HepG2 (cell line): ENCODE data around the gene YIPF2. TPM values are rescaled to one million over a fixed set of nuclear protein-coding genes. Genes with fewer than 3 reads are reported as not detected.

ENCODE experiments used
- ISL2 ChIP-seq: sonication (generic); formaldehyde crosslinking; IDR thresholded peaks from 2 replicates; pipeline ENCODE4 v1.5.0; 2020; ENCODE audit warnings: missing genetic modification reagents
- KLF9 ChIP-seq: IDR thresholded peaks from 2 replicates; pipeline ENCODE4 v1.6.1; 2016; ENCODE audit warnings: low read depth
- LRRFIP1 ChIP-seq: sonication (generic); formaldehyde crosslinking; conservative IDR thresholded peaks from 2 replicates; pipeline ENCODE4 v1.4.0; 2020; ENCODE audit warnings: missing genetic modification reagents
- NBN ChIP-seq: fragments of 450-650 bp; conservative IDR thresholded peaks from 2 replicates; pipeline ENCODE4 v1.6.1; 2017
- NFIB ChIP-seq: sonication (generic); formaldehyde crosslinking; IDR thresholded peaks from 2 replicates; pipeline ENCODE4 v1.9.0; 2021; ENCODE audit warnings: missing genetic modification reagents, mild to moderate bottlenecking, borderline replicate concordance
- SP4 ChIP-seq: sonication (generic); formaldehyde crosslinking; IDR thresholded peaks from 2 replicates; pipeline ENCODE4 v1.8.1; 2023; ENCODE audit warnings: mild to moderate bottlenecking, missing genetic modification reagents
- TFDP1 ChIP-seq: IDR thresholded peaks from 2 replicates; pipeline ENCODE4 v1.6.1; 2016; ENCODE audit warnings: missing compliant biosample characterization, missing genetic modification reagents, borderline replicate concordance
- ZBTB43 ChIP-seq: sonication (generic); formaldehyde crosslinking; conservative IDR thresholded peaks from 2 replicates; pipeline ENCODE4 v1.4.0; 2020; ENCODE audit warnings: missing genetic modification reagents
- ZBTB8A ChIP-seq: sonication (generic); formaldehyde crosslinking; IDR thresholded peaks from 2 replicates; pipeline ENCODE4 v1.4.0; 2020; ENCODE audit warnings: mild to moderate bottlenecking, low read depth, missing genetic modification reagents, borderline replicate concordance
- ZFP36L2 ChIP-seq: sonication (generic); formaldehyde crosslinking; IDR thresholded peaks from 2 replicates; pipeline ENCODE4 v1.4.0; 2020; ENCODE audit warnings: missing genetic modification reagents
- ZNF263 ChIP-seq: sonication (generic); formaldehyde crosslinking; IDR thresholded peaks from 2 replicates; pipeline ENCODE4 v1.4.0; 2020; ENCODE audit warnings: missing genetic modification reagents
- ZNF510 ChIP-seq: sonication (generic); formaldehyde crosslinking; IDR thresholded peaks from 2 replicates; pipeline ENCODE4 v1.4.0; 2020; ENCODE audit warnings: low read depth, mild to moderate bottlenecking, missing genetic modification reagents
- ZNF616 ChIP-seq: sonication (generic); formaldehyde crosslinking; IDR thresholded peaks from 2 replicates; pipeline ENCODE4 v1.5.0; 2020; ENCODE audit warnings: low read depth, mild to moderate bottlenecking, missing genetic modification reagents
- ZNF724P ChIP-seq: sonication (generic); formaldehyde crosslinking; IDR thresholded peaks from 2 replicates; pipeline ENCODE4 v1.8.0; 2022; ENCODE audit warnings: missing genetic modification reagents, borderline replicate concordance
- ZNF891 ChIP-seq: sonication (generic); formaldehyde crosslinking; IDR thresholded peaks from 2 replicates; pipeline ENCODE4 v1.5.0; 2020; ENCODE audit warnings: mild to moderate bottlenecking, missing genetic modification reagents
- polyA plus RNA-seq, 8 experiments: library from polyadenylated mRNA; depleted of rRNA in 3 of 8; stranded (reverse) in 7 of 8; unstranded in 1 of 8; fragments of >200 nt; fragmentation: Illumina TruSeq in 4 of 8; extraction: Trizol in 4 of 8; gene quantifications; 2 replicates each; pipeline versions ENCODE4 v1.2.1 to v1.2.3, GENCODE V29; 2011 to 2016; ENCODE audit warnings: low read depth in 4 of 8, missing spikeins in 1 of 8, mixed read lengths in 1 of 8; ENCODE audit not compliant: insufficient read depth in 1 of 8
- total RNA-seq, 5 experiments: library from RNA; depleted of rRNA; stranded (reverse); fragments of >200 nt; fragmentation: Illumina TruSeq; extraction: Trizol; gene quantifications; 2 replicates each; pipeline ENCODE4 v1.2.3, GENCODE V29; 2016; ENCODE audit warnings: low read depth in 1 of 5
- TF ChIP-seq, protein P1 (sequence below): fragments of 450-650 bp; IDR thresholded peaks from 2 replicates; pipeline ENCODE4 v1.6.1; 2017
- TF ChIP-seq, protein P2 (sequence below): sonication (generic); formaldehyde crosslinking; IDR thresholded peaks from 2 replicates; pipeline ENCODE4 v1.5.1; 2020; ENCODE audit warnings: missing genetic modification reagents, mild to moderate bottlenecking, borderline replicate concordance
- TF ChIP-seq, protein P3 (sequence below): sonication (generic); formaldehyde crosslinking; IDR thresholded peaks from 2 replicates; pipeline ENCODE4 v1.4.0; 2020; ENCODE audit warnings: missing genetic modification reagents

Gene YIPF2
- total and polyA plus RNA-seq, 2 of the 13 experiments (the other 11 are each of a cell fraction or from before 2014, with no cell fraction given): 37.3 to 53.2 TPM

DNA sequence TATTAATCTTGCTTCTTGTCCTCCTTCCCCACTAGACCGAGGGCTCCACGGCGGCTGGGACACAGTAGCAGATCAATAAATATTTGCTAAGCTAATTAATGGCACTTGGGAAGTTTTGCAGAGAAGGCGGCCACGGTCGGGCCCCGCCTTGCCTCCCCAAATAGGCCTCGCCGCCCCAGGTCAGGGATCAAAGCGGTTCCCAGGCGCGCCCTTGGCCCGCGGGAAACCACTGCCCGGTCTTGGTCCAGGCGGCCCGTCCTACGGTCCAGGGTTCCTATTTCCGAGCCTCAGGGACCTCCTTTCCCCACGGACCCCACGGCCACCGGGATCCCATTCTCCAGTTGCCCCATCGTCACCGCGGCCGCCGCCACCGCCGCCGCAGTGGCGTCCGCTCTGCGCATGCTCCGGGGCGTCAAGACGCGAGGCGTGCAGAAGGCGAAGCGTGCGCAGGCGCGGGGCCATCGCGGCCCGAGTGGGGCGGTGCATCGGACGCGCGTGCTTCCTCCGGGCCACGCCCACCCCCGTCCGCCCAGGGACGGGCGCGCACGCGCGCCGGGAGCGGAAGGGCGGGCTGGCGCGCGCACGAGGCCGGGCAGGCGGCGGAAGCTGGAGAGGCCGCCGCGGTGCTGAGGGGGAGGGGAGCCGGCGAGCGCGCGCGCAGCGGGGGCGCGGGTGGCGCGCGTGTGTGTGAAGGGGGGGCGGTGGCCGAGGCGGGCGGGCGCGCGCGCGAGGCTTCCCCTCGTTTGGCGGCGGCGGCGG is 32.1 kb upstream of the YIPF2 start, which contains the start of gene SMARCA4 (continued):
- TF ChIP-seq, protein P1, sequence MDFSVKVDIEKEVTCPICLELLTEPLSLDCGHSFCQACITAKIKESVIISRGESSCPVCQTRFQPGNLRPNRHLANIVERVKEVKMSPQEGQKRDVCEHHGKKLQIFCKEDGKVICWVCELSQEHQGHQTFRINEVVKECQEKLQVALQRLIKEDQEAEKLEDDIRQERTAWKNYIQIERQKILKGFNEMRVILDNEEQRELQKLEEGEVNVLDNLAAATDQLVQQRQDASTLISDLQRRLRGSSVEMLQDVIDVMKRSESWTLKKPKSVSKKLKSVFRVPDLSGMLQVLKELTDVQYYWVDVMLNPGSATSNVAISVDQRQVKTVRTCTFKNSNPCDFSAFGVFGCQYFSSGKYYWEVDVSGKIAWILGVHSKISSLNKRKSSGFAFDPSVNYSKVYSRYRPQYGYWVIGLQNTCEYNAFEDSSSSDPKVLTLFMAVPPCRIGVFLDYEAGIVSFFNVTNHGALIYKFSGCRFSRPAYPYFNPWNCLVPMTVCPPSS: no peak
- TF ChIP-seq SP4 (peak; percentile 75), ZNF724P (CRISPR knock-in tag) (no peak; the same call in 1 of the 2 replicates), NBN (no peak), ZNF510 (0 out of 2 replicates have a peak, but pooled peaks have one; percentile 71), ZNF616 (peak; percentile 87), ZNF263 (CRISPR knock-in tag) (no peak), KLF9 (CRISPR knock-in tag) (peak; percentile 88; the same call in 1 of the 2 replicates), ISL2 (CRISPR knock-in tag) (no peak), ZBTB43 (CRISPR knock-in tag) (peak; percentile 44; the same call in 1 of the 2 replicates), LRRFIP1 (no peak), ZNF891 (CRISPR knock-in tag) (no peak), ZBTB8A (CRISPR knock-in tag) (no peak), TFDP1 (peak; percentile 77; the same call in 1 of the 2 replicates), NFIB (CRISPR knock-in tag) (no peak), ZFP36L2 (CRISPR knock-in tag) (no peak)
- TF ChIP-seq, protein P2, sequence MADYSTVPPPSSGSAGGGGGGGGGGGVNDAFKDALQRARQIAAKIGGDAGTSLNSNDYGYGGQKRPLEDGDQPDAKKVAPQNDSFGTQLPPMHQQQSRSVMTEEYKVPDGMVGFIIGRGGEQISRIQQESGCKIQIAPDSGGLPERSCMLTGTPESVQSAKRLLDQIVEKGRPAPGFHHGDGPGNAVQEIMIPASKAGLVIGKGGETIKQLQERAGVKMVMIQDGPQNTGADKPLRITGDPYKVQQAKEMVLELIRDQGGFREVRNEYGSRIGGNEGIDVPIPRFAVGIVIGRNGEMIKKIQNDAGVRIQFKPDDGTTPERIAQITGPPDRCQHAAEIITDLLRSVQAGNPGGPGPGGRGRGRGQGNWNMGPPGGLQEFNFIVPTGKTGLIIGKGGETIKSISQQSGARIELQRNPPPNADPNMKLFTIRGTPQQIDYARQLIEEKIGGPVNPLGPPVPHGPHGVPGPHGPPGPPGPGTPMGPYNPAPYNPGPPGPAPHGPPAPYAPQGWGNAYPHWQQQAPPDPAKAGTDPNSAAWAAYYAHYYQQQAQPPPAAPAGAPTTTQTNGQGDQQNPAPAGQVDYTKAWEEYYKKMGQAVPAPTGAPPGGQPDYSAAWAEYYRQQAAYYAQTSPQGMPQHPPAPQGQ (CRISPR knock-in tag): no peak
- TF ChIP-seq, protein P3, sequence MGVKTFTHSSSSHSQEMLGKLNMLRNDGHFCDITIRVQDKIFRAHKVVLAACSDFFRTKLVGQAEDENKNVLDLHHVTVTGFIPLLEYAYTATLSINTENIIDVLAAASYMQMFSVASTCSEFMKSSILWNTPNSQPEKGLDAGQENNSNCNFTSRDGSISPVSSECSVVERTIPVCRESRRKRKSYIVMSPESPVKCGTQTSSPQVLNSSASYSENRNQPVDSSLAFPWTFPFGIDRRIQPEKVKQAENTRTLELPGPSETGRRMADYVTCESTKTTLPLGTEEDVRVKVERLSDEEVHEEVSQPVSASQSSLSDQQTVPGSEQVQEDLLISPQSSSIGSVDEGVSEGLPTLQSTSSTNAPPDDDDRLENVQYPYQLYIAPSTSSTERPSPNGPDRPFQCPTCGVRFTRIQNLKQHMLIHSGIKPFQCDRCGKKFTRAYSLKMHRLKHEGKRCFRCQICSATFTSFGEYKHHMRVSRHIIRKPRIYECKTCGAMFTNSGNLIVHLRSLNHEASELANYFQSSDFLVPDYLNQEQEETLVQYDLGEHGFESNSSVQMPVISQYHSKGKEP (CRISPR knock-in tag): no peak
